Renal cortex interstitium (tissue), 11 donors: ENCODE data around the gene CYB5A. TPM values are rescaled to one million over a fixed set of nuclear protein-coding genes. Genes with fewer than 3 reads are reported as not detected.
"Not testable (repeated sequence)": the region's sequence is repeated elsewhere in the genome, so short reads cannot be mapped to it uniquely, and the experiment has no call there.

Experiments used
- DNase-seq, 11 donors: peaks; one replicate each; pipeline ENCODE4 v3.0.0-alpha.2; 2013; ENCODE audit warnings: low read depth in 9 of 11, low spot score in 4 of 11; ENCODE audit errors: extremely low read depth in 1 of 11
- polyA plus RNA-seq, 3 donors: library from polyadenylated mRNA; unstranded; fragments of 120-200 nt; gene quantifications; one replicate each; pipeline ENCODE4 v1.2.1, GENCODE V29; 2013; ENCODE audit not compliant: insufficient read length in 3 of 3

CYB5A gene
- polyA plus RNA-seq, 3 donors: 263 to 275 (median 275) TPM

DNA sequence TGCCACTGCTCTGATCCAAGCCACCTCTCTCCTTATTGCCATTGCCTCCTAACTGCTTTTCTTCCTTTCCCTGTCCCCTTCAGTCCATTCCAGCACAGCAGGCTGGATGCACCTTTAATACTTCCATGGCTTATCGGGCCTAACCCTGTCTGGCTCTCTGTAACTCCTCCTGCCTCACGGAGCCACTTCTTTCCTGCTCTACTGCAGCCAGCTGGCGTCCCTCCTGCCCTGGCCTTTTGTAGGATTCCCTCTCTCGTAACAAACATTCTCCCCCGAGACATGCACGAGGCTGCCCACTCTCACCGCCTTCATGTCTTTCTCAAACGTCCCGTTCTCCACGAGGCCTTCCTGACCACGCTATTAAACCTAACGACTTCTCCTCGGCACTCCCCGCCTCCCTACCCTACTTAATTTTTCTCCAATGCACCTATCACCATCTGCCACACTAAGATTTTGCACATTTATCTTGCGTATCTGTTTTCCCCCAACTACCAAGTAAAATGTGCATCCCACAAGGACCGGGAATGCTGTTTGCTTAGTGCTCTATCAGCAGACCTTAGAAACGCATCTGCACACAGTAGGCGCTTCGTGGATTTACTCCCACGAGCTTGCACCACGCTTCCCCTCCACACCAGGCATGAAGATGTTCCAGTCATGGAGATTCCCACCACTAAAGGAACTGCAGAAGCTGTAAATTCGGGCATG is 23.1 kb upstream of the CYB5A start:
- no peak for DNase-seq

DNA sequence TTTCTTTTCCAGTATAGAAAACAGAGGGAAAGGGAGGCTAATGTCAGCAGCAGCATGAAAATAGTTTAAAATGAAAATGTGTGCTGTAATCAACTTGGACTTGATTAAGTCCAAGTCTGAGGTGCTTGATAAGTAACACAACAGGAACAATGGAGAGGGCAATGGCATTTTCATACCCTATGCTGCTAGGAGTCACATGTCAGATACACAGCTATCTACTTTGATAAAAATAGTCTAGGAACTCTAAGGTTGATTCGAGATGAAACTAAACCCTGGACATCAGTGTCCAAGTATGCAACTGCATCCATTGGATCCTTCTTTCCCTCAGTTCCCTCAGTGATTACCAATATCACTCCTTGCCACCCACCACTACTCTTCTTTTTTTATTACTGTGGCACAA is 19.2 kb upstream of the CYB5A start:
- no peak for DNase-seq

DNA sequence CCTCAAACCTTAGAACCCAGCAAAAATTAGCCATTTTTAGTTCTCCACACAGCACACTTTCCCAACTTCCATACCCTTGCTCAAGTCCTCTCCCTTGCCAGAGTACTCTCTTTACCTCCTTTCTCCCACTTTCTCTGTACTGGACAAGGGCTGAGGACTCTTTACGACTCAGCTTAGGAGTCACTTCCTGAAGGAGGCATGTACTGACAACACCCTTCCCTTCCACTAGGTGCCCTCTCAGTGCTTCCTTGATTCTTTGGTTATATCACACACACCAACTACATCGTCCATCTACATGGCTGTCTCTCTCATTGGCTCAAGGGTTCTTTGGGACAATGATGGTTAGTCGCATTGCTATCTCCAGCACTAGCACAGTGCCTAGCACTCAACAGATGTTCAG is 18.6 kb upstream of the CYB5A start:
- no peak for DNase-seq

DNA sequence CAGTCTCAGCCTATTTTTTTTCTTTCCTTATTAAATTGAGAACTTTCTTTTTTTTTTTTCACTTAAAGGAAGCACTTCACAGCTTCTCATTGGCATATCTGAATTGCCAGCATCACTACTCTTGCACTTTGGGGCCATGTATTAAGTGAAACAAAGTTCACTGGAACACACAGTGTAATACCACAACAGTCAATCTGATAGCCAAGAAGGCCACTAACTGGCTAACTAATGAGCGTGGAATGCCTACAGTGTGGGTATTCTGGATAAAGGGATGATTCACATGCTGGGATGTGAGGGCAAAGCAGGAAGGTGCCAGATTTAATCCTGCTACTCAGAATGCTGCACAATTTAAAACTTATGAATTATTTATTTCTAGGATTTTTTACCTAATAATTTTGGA is 12.2 kb upstream of the CYB5A start:
- no peak for DNase-seq

- no peak for DNase-seq
These were observed 11.5 kb upstream of the CYB5A start for GRCh38 chr18:74303306-74303705.

DNA sequence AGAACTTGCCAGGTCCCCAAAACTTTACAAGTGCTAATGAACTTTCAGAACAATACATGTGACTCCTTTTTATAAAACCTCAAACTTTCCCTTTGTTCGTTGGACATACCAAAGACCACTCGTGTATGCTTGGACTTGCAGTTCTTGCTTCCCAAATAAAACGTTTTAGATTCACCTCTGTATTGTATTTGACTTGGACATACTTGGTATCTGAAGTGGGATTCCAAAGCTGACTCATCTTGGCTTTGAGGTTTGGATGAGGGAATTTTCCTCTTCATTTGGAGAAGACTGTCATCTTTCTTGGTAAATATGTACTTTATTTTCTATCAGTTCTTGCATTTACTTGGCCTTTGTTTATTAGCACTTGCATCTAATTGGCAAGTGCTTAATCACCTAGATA is 8.0 kb upstream of the CYB5A start:
- no peak for DNase-seq

DNA sequence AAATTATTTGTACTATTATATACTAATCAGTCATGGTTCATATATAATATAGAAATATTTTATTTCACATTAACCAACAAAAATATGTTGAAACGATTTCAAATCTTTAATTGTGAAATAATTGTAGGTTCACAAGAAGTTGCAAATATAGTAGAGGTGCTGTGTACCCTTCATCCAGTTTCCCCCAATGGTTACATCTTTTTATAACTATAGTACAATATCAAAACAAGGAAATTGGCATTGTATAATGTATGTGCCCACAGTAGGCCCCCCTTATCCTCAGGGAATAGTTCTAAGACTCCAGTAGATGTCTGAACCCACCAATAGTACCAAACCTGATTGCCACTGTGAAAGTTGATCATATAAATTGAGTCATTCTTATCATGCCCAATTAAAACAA is 7.4 kb upstream of the CYB5A start:
- no peak for DNase-seq

GRCh38 chr18:74294526-74294925 is 2.8 kb upstream of the CYB5A start:
- DNase-seq: no peak

GRCh38 chr18:74292982-74293381 is 1.2 kb upstream of the CYB5A start:
- not testable (repeated sequence) for DNase-seq

DNA sequence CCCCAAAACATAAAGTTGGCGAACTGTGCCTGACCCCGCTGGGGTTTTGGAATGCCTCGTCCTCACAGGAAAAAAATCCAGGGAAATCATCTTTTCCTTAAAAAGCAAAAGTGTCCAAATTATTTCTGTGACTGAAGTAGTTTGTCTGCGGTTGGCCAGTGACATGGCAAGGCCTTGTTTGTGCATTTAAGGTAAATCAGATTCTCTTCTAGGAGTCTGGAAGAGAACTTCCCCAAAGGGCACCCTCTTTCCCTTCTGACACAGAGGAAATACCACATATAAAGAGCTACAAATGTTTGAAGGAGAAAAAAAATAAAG is 737 bp upstream of the CYB5A start:
- DNase-seq: no peak

- DNase-seq: no peak
These were observed 342 bp downstream of the CYB5A start for GRCh38 chr18:74291472-74291770.

- DNase-seq: peak in 6 of 11 donors; percentile 29 to 57 (median 41)
These were observed 830 bp downstream of the CYB5A start for GRCh38 chr18:74290794-74291471.

DNA sequence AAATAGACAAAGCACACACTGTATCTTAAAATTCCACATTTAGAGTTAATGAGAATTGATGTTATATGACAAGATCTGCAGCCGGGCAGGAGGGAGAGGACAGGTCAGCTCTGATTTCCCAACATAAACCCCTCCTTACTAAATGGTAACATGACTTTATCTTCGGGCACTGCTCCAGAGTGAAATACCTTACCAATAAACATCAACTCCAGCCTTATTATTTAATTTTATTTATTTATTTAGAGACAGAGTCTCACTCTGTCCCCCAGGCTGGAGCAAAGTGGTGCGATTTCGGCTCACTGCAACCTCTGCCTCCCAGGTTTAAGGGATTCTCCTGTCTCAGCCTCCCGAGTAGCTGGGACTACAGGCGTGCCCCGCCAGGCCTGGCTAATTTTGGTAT is 1.7 kb downstream of the CYB5A start:
- DNase-seq: no peak

DNA sequence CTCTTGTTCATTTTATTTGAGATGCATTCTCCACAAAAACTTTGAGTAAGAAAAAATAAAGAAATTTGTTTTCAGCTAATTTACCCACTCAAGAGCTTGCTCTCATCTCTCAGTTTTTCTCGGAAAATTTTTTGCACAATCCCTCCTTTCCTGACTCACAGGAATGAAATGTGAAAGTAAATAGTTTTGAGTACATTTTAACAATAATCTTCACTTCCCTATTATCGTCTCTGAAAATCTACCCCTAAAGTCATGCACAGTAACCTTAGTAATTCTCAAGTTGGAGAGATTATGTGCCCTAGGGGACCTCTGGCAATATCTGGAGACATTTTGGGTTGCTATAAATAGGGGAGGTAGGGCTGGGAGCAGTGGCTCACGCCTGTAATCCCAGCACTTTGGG is 2.6 kb downstream of the CYB5A start:
- DNase-seq: no peak

DNA sequence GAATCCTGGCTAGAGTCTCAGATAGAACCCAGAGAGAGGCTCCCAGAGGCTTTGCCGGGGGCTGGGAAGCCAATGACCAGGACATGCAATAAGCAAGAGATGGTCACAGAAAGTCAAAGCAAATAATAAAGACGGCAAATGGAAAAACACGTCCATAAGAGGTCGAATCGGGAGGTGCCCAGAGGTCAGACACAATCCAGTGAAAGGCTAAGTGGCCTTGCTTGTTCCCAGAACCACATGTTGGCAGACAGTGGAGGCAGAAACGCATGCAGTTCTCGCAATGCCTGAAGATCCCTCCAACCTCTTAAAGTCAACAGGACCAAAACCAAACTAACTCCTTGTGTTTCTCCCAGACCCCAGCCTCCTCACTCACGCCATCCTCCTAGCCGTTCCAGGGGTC is 3.0 kb downstream of the CYB5A start:
- no peak for DNase-seq

- no peak for DNase-seq
These were observed 3.7 kb downstream of the CYB5A start for GRCh38 chr18:74288041-74288440.

GRCh38 chr18:74286856-74287255 is 4.9 kb downstream of the CYB5A start:
- no peak for DNase-seq

DNA sequence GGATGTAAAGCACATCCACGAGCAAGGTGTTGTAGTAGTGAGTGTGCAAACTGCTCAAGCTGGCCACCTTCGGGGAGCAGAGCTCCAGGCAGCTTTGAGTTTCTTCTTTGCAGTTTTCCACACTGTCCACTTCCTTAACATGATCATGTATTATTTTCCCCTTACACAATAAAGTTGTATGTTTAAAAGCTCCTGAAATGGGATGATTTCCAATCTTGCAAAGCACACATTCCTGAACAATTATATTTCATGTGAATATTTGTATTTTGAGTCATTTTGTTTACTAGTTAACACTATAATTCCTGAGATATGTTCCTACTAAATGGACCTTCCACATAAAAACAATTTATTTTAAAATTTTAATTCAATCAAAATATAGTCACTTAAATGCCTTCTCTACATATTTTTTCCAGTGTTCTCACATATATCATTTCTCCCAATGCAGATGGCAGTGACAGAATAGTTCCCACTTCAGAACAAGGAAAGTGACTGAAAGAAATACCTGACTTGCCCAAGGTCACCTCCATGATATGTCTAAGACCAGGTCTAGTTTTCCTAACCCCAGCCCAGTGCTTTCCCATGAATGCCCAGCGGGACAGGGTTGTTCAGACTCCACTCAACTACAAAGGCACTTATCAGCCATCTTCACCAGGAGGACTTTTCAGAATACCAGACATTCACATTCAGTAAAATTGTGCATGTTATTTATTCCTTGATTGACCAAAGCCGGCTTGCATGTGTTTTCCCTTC is 5.5 kb downstream of the CYB5A start:
- no peak for DNase-seq

DNA sequence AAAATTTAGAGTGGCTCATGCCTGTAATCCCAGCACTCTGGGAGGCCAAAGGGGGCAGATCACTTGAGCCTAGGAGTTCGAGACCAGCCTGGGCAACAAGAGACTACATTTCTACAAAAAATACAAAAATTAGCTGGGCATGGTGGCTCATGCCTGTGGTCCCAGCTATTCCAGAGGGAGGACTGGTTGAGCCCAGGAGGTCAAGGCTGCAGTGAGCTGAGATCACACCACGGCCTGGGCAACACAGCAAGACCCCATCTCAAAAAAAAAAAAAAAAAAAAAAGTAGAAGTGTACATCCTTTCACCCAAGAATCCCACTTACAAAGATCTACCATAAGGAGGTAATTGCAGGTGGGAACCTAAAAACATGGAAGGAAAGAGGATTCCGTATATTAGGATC is 6.2 kb downstream of the CYB5A start:
- not testable (repeated sequence) for DNase-seq

GRCh38 chr18:74284980-74285355 is 6.8 kb downstream of the CYB5A start:
- no peak for DNase-seq
